GM23338 (cell line): ENCODE results near the gene MARK3. TPM values are rescaled to one million over a fixed set of nuclear protein-coding genes. Genes with fewer than 3 reads are reported as not detected.

Source experiments
- ATAC-seq: fragments of 200-7000 bp; cut with Tn5 transposase; 3 replicates; pipeline ENCODE4 v1.9.1; 2020
- DNase-seq: peaks from one replicate; pipeline ENCODE4 v3.0.0-alpha.2; 2015; ENCODE audit warnings: low spot score
- H2AFZ ChIP-seq: fragments of 200-600 bp; sonication (generic); 2 replicates; pipeline ENCODE4 v1.8.0; 2016; ENCODE audit warnings: antibody characterized with exemption, mild to moderate bottlenecking, moderate library complexity
- H3F3A ChIP-seq: fragments of 200-600 bp; sonication (generic); replicated peaks from 2 replicates; pipeline ENCODE4 v1.8.0; 2017; ENCODE audit warnings: antibody characterized with exemption, mixed run types, low read depth
- H3K27ac ChIP-seq: fragments of 200-600 bp; sonication (generic); 2 replicates; pipeline ENCODE4 v1.6.1; 2016; ENCODE audit warnings: low read depth
- H3K27me3 ChIP-seq: fragments of 200-600 bp; sonication (generic); 2 replicates; pipeline ENCODE4 v1.8.0; 2016; ENCODE audit warnings: mild to moderate bottlenecking, mixed run types, moderate library complexity; ENCODE audit not compliant: insufficient read depth
- H3K36me3 ChIP-seq: fragments of 200-600 bp; sonication (generic); 2 replicates; pipeline ENCODE4 v1.8.0; 2016; ENCODE audit warnings: mild to moderate bottlenecking; ENCODE audit not compliant: insufficient read depth
- H3K4me1 ChIP-seq: fragments of 200-600 bp; sonication (generic); 2 replicates; pipeline ENCODE4 v1.8.0; 2016; ENCODE audit warnings: mild to moderate bottlenecking, moderate library complexity; ENCODE audit not compliant: insufficient read depth
- H3K4me2 ChIP-seq: fragments of 200-600 bp; sonication (generic); 2 replicates; pipeline ENCODE4 v1.7.1; 2017; ENCODE audit warnings: mixed run types
- H3K4me3 ChIP-seq: fragments of 200-600 bp; sonication (generic); 2 replicates; pipeline ENCODE4 v1.6.1; 2016; ENCODE audit warnings: mixed run types
- H3K79me2 ChIP-seq: fragments of 200-600 bp; sonication (generic); replicated peaks from 2 replicates; pipeline ENCODE4 v1.8.0; 2017; ENCODE audit warnings: mild to moderate bottlenecking; ENCODE audit not compliant: insufficient read depth
- H3K9me2 ChIP-seq: fragments of 200-600 bp; sonication (generic); 2 replicates; pipeline ENCODE4 v1.8.0; 2017; ENCODE audit not compliant: insufficient read depth
- H4K20me1 ChIP-seq: fragments of 200-600 bp; sonication (generic); replicated peaks from 2 replicates; pipeline ENCODE4 v1.8.0; 2017; ENCODE audit warnings: mild to moderate bottlenecking; ENCODE audit not compliant: insufficient read depth
- H3K27ac Mint-ChIP-seq: 2 replicates; pipeline ENCODE4 v1.8.0; 2020; ENCODE audit warnings: inconsistent platforms, mild to moderate bottlenecking, moderate library complexity, mixed read lengths
- H3K27me3 Mint-ChIP-seq: 3 replicates; pipeline ENCODE4 v1.8.0; 2022; ENCODE audit warnings: low read depth, mild to moderate bottlenecking, moderate library complexity, mixed read lengths, inconsistent platforms; ENCODE audit not compliant: insufficient read depth, poor library complexity
- H3K36me3 Mint-ChIP-seq: 3 replicates; pipeline ENCODE4 v1.8.0; 2021; ENCODE audit warnings: low read depth, mild to moderate bottlenecking, inconsistent platforms, moderate library complexity, mixed read lengths
- H3K4me1 Mint-ChIP-seq: 3 replicates; pipeline ENCODE4 v1.8.0; 2020; ENCODE audit warnings: mild to moderate bottlenecking, inconsistent platforms, mixed read lengths
- H3K4me3 Mint-ChIP-seq: 3 replicates; pipeline ENCODE4 v1.8.0; 2021; ENCODE audit warnings: moderate library complexity, mild to moderate bottlenecking, inconsistent platforms, mixed read lengths
- H3K9me3 Mint-ChIP-seq: 3 replicates; pipeline ENCODE4 v1.8.0; 2020; ENCODE audit warnings: moderate library complexity, mild to moderate bottlenecking, inconsistent platforms, mixed read lengths
- CREB1 ChIP-seq: fragments of 250-450 bp; sonication (Bioruptor Pico); IDR thresholded peaks from 2 replicates; pipeline ENCODE4 v1.5.0; 2020; ENCODE audit warnings: low read depth, mild to moderate bottlenecking, moderate library complexity
- EZH2phosphoT487 ChIP-seq: fragments of 200-600 bp; sonication (generic); IDR thresholded peaks from one replicate; pipeline ENCODE4 v1.8.1; 2018; ENCODE audit warnings: antibody characterized with exemption; ENCODE audit not compliant: unreplicated experiment
- NANOG ChIP-seq: IDR thresholded peaks from 2 replicates; pipeline ENCODE4 v1.6.1; 2016; ENCODE audit warnings: antibody characterized with exemption, borderline replicate concordance
- POLR2AphosphoS5 ChIP-seq: IDR thresholded peaks from 2 replicates; pipeline ENCODE4 v1.6.1; 2016; ENCODE audit warnings: antibody characterized with exemption, low read depth
- REST ChIP-seq: IDR thresholded peaks from one replicate; pipeline ENCODE4 v1.6.1; 2018; ENCODE audit warnings: antibody characterized with exemption; ENCODE audit not compliant: unreplicated experiment
- STAT1 ChIP-seq: IDR thresholded peaks from one replicate; pipeline ENCODE4 v1.6.1; 2016; ENCODE audit warnings: antibody characterized with exemption; ENCODE audit not compliant: unreplicated experiment
- ZNF114 ChIP-seq: fragments of 250-450 bp; sonication (Bioruptor Pico); IDR thresholded peaks from 2 replicates; pipeline ENCODE4 v1.5.0; 2020; ENCODE audit warnings: mild to moderate bottlenecking, moderate library complexity
- polyA plus RNA-seq: library from polyadenylated mRNA; unstranded; fragments of >200 nt; fragmentation: Nextera tagmentation; extraction: Ambion mirVana; gene quantifications from 2 replicates; pipeline ENCODE4 v1.2.1, GENCODE V29; 2016
- total RNA-seq: library from RNA; depleted of rRNA; stranded (reverse); fragments of >200 nt; shearing (Covaris generic); gene quantifications from 2 replicates; pipeline ENCODE4 v1.2.3, GENCODE V29; 2014
- TF ChIP-seq, protein P1 (sequence below), 2 experiments: fragments of 200-600 bp in 1 of 2; sonication (generic) in 1 of 2; conservative IDR thresholded peaks; 2 replicates each; pipeline versions ENCODE4 v1.5.1 to v1.6.1; 2016 to 2017; ENCODE audit warnings: antibody characterized with exemption in 2 of 2, low read depth in 2 of 2, mild to moderate bottlenecking in 2 of 2, moderate library complexity in 1 of 2
- TF ChIP-seq, protein P2 (sequence below): IDR thresholded peaks from 2 replicates; pipeline ENCODE4 v1.6.1; 2016; ENCODE audit warnings: antibody characterized with exemption

The MARK3 gene
- total and polyA plus RNA-seq, 2 experiments from 2014 or later: 45.9 to 69.7 TPM

- TF ChIP-seq POLR2AphosphoS5: no peak
- TF ChIP-seq ZNF114: no peak
These were observed 149.4 kb downstream of the MARK3 start (continued) for GRCh38 chr14:103534576-103535061.

DNA sequence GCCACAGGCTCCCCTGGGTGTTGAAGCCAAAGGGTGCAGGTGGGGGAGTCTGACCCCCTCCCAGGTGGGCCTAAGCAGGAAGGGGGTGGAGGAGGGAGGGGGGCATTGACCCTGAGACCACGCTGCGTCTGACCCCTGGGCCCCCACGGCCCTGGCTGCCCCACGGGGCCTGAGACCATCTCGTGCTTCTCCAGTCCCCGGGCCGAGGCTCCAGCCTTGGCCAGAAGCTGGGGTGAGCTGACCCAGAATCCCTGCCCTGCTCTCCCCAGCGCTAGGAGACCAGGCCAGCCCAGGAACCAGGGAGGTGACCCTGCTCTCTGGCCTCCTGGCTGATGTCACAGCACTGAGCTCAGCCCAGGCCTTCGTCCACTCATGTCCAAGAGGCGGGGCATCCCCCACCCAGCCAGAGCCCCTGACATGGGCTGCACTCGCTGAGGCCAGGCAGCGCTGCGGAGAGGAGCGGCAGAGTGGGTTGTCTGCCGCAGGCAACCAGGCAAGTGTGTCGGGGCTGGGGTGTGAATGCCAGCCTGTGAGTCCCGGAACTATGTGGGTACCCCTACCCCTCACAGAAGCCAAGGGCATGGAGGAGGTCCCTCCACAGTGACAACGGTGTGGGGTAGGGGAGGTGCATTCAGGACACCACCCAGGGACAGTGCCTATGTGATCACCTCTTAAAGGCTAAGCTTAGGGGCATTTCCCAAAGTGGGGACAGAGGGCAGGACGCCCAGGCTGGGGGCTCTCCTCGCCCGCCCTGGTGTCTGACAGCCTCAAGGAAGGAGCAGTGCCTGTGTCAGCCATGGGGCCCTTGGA, 150.1 kb downstream of the MARK3 start:
- no peak for ATAC-seq
- no peaks in the 10 kb centered on the region for H3K4me1 ChIP-seq
- no peaks in the 10 kb centered on the region for H3K9me3 Mint-ChIP-seq

More for the DNA sequence above, 150.1 kb downstream of the MARK3 start:
- Histone ChIP-seq H4K20me1 (peaks cover 7% of the 10 kb centered on the region), H3K27me3 (no peaks in the 10 kb centered on the region; the same call in 1 of the 2 replicates), H3K9me2 (no peaks in the 10 kb centered on the region), H3K36me3 (no peaks in the 10 kb centered on the region), H3K4me3 (no peak overlapping the region), H3K4me2 (no peak overlapping the region), H3K79me2 (peaks cover 11% of the 10 kb centered on the region), H3F3A (no peaks in the 10 kb centered on the region), H3K27ac (no peak overlapping the region), H2AFZ (no peak overlapping the region)
- peaks cover 3% of the 10 kb centered on the region; the same call in 1 of the 3 replicates for H3K36me3 Mint-ChIP-seq
- H3K27me3 Mint-ChIP-seq: peaks cover 6% of the 10 kb centered on the region
- DNase-seq: no peak
- TF ChIP-seq, protein P1, sequence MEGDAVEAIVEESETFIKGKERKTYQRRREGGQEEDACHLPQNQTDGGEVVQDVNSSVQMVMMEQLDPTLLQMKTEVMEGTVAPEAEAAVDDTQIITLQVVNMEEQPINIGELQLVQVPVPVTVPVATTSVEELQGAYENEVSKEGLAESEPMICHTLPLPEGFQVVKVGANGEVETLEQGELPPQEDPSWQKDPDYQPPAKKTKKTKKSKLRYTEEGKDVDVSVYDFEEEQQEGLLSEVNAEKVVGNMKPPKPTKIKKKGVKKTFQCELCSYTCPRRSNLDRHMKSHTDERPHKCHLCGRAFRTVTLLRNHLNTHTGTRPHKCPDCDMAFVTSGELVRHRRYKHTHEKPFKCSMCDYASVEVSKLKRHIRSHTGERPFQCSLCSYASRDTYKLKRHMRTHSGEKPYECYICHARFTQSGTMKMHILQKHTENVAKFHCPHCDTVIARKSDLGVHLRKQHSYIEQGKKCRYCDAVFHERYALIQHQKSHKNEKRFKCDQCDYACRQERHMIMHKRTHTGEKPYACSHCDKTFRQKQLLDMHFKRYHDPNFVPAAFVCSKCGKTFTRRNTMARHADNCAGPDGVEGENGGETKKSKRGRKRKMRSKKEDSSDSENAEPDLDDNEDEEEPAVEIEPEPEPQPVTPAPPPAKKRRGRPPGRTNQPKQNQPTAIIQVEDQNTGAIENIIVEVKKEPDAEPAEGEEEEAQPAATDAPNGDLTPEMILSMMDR (conservative IDR thresholded peaks at IDR 0.05; ENCODE audit: low read depth in 2 of 2): no peak
- TF ChIP-seq, protein P2, sequence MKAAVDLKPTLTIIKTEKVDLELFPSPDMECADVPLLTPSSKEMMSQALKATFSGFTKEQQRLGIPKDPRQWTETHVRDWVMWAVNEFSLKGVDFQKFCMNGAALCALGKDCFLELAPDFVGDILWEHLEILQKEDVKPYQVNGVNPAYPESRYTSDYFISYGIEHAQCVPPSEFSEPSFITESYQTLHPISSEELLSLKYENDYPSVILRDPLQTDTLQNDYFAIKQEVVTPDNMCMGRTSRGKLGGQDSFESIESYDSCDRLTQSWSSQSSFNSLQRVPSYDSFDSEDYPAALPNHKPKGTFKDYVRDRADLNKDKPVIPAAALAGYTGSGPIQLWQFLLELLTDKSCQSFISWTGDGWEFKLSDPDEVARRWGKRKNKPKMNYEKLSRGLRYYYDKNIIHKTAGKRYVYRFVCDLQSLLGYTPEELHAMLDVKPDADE: no peak
- TF ChIP-seq NANOG: no peak
- TF ChIP-seq EZH2phosphoT487: no peak
- no peak for TF ChIP-seq CREB1
- TF ChIP-seq STAT1: no peak
- TF ChIP-seq REST: no peak
- no peak overlapping the region for H3K27ac Mint-ChIP-seq
- no peak overlapping the region for H3K4me3 Mint-ChIP-seq
- H3K4me1 Mint-ChIP-seq: peaks cover 6% of the 10 kb centered on the region
